GM08714 (cell line): ENCODE measurements around the gene GSG1L.

Experiments used
- H3K4me3 ChIP-seq: fragments of 200-500 bp; sonication (Bioruptor generic); 2 replicates; pipeline ENCODE4 v1.5.1; 2014; ENCODE audit warnings: mild to moderate bottlenecking, low read length, inconsistent platforms
- ZNF274 ChIP-seq: IDR thresholded peaks from 2 replicates; pipeline ENCODE4 v1.6.1; 2012; ENCODE audit warnings: mild to moderate bottlenecking, low read depth, low read length

Gene GSG1L

GRCh38 chr16:28003021-28003865 lies 60.3 kb downstream of the GSG1L start:
- no peak for TF ChIP-seq ZNF274
- H3K4me3 ChIP-seq: no peak overlapping the region

DNA sequence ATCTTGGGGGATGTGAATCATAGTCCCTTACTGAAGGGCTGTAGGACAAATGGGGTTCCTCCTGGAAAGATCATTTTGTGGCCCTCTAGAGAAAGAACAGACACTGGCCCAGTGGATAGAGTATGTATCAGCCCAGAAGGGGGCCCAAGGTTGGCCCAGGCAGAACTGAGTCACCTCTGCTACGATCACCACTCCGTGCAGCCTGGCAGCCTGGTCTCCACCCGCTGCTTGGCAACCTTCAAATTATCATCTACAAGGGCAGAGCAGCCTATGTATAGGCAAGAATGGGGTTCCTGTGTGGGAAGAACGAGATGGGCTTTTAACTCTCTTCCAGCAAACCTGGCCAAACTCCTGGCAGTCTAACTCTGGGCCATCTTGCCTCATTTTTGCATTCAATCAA lies 61.9 kb downstream of the GSG1L start:
- no peak for TF ChIP-seq ZNF274

DNA sequence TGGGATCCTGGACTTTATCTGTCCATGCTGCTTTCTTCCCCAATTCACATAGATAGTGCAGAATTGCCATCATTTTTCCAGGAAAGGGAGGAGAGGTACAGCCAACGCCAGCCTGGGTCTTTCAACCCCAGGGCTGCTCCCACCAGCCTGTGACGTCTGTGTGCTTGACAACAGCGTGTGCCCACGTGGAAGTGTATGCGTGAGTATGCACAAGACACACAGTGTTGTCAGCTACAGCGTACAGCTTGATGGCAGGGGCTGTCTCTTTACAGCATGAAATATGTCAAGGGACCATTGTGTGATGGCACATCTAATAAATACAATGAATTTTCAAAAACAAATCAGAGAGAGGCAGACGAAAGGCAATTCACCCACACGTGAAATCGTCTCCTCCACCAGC lies 62.3 kb downstream of the GSG1L start:
- TF ChIP-seq ZNF274: no peak
- no peak overlapping the region for H3K4me3 ChIP-seq

More for the DNA sequence above, 61.9 kb downstream of the GSG1L start:
- no peak overlapping the region for H3K4me3 ChIP-seq

DNA sequence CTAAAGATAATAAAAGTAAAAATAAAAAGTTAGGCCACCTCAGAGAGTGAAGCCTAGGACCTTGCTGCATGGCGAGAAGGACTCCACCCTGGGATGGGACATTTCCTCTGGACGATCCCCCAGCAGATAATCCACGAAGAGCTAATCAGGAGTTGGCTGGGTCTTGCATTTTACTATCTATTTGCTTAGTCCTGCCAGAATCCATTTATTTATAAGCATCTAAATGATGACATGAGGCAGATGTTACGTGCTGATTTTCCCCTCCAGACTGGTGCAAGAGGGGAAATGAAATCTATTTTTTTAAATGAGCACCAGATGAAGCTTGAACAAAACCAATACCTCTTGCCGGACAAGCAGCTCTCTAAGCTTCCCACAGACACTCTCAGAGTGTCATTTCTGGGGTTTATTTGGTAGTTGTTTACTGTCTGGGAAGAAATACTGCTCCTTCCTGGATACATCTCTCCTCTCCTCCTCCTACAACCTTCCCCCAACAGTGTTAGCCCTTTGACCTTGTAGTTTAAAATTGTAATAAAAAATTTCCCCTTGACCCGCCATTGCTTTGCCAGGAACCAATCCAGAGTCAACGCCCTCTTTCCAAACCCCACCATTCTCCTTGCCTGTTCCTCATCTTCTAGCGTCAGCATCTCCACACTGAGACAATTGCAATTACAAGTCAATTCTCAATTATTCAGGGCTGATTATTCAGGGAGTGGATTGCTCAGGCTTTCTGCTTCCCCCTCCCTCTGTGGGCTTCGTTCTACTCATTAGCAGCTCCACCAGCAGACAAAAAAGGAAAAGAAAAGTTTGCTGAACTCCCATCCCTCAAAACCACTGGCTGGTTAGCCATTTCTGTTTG lies 63.0 kb downstream of the GSG1L start:
- no peak overlapping the region for H3K4me3 ChIP-seq
- TF ChIP-seq ZNF274: no peak

GRCh38 chr16:27999687-28000086 lies 63.8 kb downstream of the GSG1L start:
- TF ChIP-seq ZNF274: no peak
- H3K4me3 ChIP-seq: no peak overlapping the region

DNA sequence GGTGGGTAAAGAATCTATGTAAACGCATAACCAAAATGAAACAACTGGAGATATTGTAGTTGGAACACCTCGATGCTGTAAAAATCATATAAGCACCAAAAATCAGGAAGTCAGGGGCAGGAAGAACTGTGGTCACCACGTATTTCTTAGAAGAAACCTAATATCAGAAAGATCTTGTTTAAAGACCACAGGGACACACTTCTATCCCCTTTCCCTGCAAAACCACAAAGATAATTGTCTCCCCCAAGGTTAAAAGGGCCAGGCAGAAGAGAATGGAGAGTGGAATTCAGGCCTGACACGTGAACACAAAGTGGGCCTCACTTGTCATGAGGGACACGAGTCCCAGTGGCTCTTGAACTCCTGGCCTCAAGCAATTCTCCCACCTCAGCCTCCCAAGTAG lies 68.1 kb downstream of the GSG1L start:
- TF ChIP-seq ZNF274: no peak
- H3K4me3 ChIP-seq: no peak overlapping the region

- no peak for TF ChIP-seq ZNF274
These were observed 68.8 kb downstream of the GSG1L start for GRCh38 chr16:27994686-27995085.

GRCh38 chr16:27993587-27993986 lies 69.9 kb downstream of the GSG1L start:
- no peak overlapping the region for H3K4me3 ChIP-seq
- no peak for TF ChIP-seq ZNF274

More at GRCh38 chr16:27994686-27995085, 68.8 kb downstream of the GSG1L start:
- no peak overlapping the region for H3K4me3 ChIP-seq

GRCh38 chr16:27991876-27992275 lies 71.6 kb downstream of the GSG1L start:
- no peak for TF ChIP-seq ZNF274

GRCh38 chr16:27985981-27986380 lies 77.5 kb downstream of the GSG1L start:
- no peak for TF ChIP-seq ZNF274
- no peak overlapping the region for H3K4me3 ChIP-seq

More at GRCh38 chr16:27991876-27992275, 71.6 kb downstream of the GSG1L start:
- no peak overlapping the region for H3K4me3 ChIP-seq

DNA sequence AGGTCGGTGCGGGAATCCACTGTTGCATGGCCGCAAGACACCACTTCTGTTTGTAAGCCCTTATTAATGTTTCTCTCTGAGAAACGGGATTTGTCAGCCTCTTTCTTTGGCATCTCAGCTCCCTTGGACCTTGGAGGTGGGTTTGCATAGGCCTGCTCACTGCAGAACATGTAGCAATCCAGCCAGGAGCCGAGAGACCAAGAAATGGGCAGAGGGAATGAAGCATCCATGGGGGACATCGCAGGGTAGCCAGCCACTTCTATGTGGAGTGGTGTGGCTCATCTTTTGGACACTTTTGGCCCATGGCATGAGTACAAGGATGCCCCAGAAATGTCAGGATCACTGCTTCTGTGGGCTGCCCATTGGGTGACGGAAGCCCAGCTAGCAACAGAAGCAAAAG lies 79.4 kb downstream of the GSG1L start:
- no peak for TF ChIP-seq ZNF274
- H3K4me3 ChIP-seq: no peak overlapping the region

DNA sequence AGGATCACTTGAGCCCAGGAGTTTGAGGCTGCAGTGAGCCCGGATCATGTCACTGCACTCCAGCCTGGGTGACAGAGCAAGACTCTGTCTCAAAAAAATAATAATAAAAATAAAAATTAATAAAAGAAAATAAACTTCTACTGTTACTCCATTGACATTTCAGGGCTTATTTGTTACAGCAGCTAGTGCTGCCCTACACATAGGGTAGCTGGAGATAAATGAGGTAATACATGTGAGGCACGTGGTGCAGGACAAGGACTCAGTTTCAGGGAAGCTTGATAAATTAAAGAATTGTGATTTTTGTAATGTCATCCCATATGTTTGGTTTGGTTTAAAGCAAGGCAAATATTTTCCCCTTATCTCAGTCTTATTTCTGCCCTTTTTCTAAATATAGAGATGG lies 80.3 kb downstream of the GSG1L start:
- TF ChIP-seq ZNF274: no peak
- H3K4me3 ChIP-seq: no peak overlapping the region

DNA sequence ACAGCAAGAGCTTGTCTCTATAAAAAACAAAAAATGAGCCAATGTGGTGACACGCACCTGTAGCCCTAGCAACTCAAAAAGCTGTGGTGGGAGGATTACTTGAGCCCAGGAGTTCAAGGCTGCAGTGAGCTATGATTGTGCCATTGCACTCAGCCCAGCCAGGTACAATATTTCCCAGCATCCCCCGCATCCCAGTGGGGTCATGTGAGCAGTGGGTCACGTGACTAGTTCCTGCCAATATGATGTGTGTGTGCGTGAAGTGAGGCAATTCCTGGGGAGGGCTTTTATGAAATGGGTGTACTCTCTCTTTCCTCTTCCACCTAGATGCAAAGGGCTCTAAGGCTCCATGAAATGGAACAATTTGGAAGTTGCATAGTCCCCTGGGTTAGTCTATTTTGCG lies 81.3 kb downstream of the GSG1L start:
- H3K4me3 ChIP-seq: no peak overlapping the region
- no peak for TF ChIP-seq ZNF274

- TF ChIP-seq ZNF274: no peak
These were observed 82.4 kb downstream of the GSG1L start for GRCh38 chr16:27980919-27981700.

More at GRCh38 chr16:27980919-27981700, 82.4 kb downstream of the GSG1L start:
- no peak overlapping the region for H3K4me3 ChIP-seq
